PFSK-1 (cell line): ENCODE measurements around the gene ADPRHL1.

Source experiments
- FOXP2 ChIP-seq: optimal IDR thresholded peaks from 2 replicates; pipeline ENCODE3; 2011; ENCODE audit warnings: borderline replicate concordance, control low read depth, inconsistent platforms; ENCODE audit not compliant: insufficient read depth; ENCODE audit errors: extremely low read length, extremely low read depth
- POLR2AphosphoS5 ChIP-seq: IDR thresholded peaks from 2 replicates; pipeline ENCODE4 v1.6.1; 2012; ENCODE audit warnings: low read depth, mild to moderate bottlenecking, control low read depth, low read length, moderate library complexity
- SIN3A ChIP-seq: IDR thresholded peaks from 2 replicates; pipeline ENCODE4 v1.6.1; 2012; ENCODE audit warnings: mild to moderate bottlenecking, low read length, moderate library complexity, borderline replicate concordance; ENCODE audit not compliant: insufficient read depth
- TAF1 ChIP-seq: IDR thresholded peaks from 2 replicates; pipeline ENCODE4 v1.6.1; 2012; ENCODE audit warnings: low read length, control low read depth, borderline replicate concordance; ENCODE audit not compliant: insufficient read depth
- TF ChIP-seq, protein P1 (sequence below), 2 experiments: IDR thresholded peaks; 2 replicates each; pipeline versions ENCODE4 v1.6.1 to v1.8.0; 2011 to 2012; ENCODE audit warnings: low read depth in 2 of 2, low read length in 2 of 2, control low read depth in 1 of 2, inconsistent platforms in 1 of 2, mild to moderate bottlenecking in 1 of 2, moderate library complexity in 1 of 2; ENCODE audit not compliant: insufficient read depth in 1 of 2

ADPRHL1 gene

DNA sequence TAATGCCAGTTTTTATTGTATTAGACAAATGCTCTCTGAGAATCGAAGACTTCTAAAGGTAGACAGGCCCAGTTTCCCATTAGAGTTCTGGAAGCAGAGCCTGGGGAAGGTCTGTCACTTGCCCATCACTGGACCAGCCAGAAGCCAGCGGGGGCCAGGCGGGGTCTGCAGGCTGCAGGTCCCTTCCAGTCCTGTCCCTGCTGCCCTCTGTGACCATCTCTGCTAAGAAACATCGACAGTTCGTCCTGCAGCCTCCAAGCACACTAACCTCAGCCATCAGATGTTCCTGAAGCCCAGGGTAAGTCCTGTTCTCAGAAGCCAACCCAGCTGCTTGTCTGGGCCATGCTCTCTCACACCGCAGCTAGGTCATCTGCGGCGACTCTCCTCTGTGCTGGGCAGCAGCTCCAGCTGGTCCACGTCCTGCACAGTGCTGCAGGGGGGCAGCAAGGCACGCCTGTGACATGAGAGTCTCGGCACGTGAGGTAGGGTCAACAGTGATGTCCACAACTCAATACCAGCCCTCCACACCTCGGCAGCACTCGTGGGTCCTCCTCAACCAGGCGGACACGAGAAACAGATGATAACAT lies 2.9 kb upstream of the ADPRHL1 start:
- TF ChIP-seq, protein P1, sequence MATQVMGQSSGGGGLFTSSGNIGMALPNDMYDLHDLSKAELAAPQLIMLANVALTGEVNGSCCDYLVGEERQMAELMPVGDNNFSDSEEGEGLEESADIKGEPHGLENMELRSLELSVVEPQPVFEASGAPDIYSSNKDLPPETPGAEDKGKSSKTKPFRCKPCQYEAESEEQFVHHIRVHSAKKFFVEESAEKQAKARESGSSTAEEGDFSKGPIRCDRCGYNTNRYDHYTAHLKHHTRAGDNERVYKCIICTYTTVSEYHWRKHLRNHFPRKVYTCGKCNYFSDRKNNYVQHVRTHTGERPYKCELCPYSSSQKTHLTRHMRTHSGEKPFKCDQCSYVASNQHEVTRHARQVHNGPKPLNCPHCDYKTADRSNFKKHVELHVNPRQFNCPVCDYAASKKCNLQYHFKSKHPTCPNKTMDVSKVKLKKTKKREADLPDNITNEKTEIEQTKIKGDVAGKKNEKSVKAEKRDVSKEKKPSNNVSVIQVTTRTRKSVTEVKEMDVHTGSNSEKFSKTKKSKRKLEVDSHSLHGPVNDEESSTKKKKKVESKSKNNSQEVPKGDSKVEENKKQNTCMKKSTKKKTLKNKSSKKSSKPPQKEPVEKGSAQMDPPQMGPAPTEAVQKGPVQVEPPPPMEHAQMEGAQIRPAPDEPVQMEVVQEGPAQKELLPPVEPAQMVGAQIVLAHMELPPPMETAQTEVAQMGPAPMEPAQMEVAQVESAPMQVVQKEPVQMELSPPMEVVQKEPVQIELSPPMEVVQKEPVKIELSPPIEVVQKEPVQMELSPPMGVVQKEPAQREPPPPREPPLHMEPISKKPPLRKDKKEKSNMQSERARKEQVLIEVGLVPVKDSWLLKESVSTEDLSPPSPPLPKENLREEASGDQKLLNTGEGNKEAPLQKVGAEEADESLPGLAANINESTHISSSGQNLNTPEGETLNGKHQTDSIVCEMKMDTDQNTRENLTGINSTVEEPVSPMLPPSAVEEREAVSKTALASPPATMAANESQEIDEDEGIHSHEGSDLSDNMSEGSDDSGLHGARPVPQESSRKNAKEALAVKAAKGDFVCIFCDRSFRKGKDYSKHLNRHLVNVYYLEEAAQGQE (IDR thresholded peaks at IDR 0.05; ENCODE audit: insufficient read depth in 1 of 2, low read depth in 2 of 2, low read length in 2 of 2), result no peak
- no peak for TF ChIP-seq POLR2AphosphoS5
- TF ChIP-seq SIN3A, result no peak
- no peak for TF ChIP-seq TAF1
- no peak for TF ChIP-seq FOXP2

DNA sequence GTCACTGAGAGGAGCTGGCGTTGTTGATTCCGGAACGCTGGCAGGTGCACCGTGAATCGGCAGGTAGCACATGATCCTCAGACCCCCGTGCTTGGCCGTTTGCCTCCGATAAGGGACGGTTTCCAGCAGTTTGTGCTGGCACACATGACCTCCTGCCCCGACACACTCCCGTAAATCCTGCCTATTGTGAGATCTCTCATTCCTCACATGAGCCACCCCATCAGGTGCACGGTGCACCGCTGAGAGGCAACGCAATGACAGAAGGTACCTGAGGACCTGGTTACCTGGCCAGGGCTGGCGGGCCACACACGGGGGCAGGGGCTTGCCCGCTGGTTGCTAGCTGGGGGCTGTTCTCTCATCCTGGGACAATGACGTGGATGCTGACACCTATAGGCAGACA lies 2.1 kb upstream of the ADPRHL1 start:
- TF ChIP-seq TAF1, result no peak
- no peak for TF ChIP-seq FOXP2

DNA sequence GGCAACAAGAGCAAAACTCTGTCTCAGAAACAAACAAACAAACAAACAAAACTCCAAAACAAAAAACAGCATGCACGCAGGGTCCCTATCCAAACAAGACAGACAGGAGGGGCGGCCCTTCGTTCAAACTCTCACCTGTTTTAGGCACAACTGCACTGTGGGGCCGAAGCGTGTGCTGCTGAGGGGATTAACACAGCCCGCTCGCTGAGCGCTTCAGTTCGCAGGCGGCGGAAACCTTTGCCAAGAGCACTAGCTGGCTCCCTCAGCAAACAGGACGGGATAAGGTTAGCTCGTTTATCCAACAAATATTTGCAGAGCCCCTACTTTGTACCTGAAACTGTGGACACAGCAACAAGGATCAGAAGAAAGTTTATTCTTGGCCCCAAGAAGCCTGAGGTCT lies 1.6 kb upstream of the ADPRHL1 start:
- TF ChIP-seq TAF1, result no peak
- TF ChIP-seq POLR2AphosphoS5, result no peak
- no peak for TF ChIP-seq SIN3A
- TF ChIP-seq, protein P1 (IDR thresholded peaks at IDR 0.05; ENCODE audit: insufficient read depth in 1 of 2, low read depth in 2 of 2, low read length in 2 of 2), result no peak
- TF ChIP-seq FOXP2, result no peak

DNA sequence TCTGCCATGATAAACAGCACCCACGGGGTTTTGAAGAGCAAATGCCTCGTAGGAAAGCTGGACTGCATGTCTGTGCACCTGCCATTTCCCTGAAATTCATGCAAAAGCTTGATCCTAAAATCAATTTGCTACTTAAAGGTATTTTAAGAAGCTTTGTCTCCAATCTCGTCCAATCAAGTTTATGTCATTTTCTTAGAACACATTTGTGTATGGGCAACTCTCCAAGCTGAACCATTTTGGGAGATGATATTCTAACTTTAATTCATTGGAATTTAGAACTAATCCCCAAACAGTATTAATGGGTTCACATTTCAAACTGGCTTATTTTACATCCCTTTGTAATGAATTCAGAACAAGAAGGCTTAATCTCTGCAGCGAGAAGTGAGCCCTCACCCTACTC lies 822 bp downstream of the ADPRHL1 start:
- no peak for TF ChIP-seq TAF1
- TF ChIP-seq, protein P1 (IDR thresholded peaks at IDR 0.05; ENCODE audit: insufficient read depth in 1 of 2, low read depth in 2 of 2, low read length in 2 of 2), result no peak
- TF ChIP-seq SIN3A, result no peak
- TF ChIP-seq POLR2AphosphoS5, result no peak
- no peak for TF ChIP-seq FOXP2

DNA sequence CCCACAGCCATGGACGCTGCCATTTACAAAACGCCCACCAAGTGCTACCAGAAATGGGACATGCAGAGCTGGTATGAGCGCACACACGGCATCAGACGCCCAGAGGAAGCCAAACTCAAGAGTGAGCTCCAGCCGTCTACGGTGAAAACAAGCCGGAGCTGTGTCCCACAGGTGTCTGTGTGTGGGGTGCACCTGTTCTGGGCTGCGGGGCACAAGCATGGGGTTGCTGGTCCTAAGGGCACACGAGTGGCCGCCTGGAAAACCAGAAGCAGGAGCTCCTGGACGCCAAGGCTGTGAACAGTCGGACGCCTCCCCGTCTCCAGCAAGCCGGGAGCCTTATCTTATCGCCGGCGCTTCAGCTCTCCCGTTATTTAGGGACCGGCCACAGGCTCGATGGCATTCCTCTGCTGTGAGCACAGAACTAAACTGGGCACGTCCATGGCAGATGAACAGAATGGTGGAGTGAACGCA lies 1.3 kb downstream of the ADPRHL1 start:
- no peak for TF ChIP-seq POLR2AphosphoS5
- TF ChIP-seq, protein P1 (IDR thresholded peaks at IDR 0.05; ENCODE audit: insufficient read depth in 1 of 2, low read depth in 2 of 2, low read length in 2 of 2), result no peak
- TF ChIP-seq TAF1, result no peak
- TF ChIP-seq SIN3A, result no peak
- no peak for TF ChIP-seq FOXP2
